Stromal cell of bone marrow (primary cell): ENCODE data around the gene ROCK2.
"Not testable (repeated sequence)": the region's sequence is repeated elsewhere in the genome, so short reads cannot be mapped to it uniquely, and the experiment has no call there.

ENCODE experiments used
- DNase-seq: peaks from one replicate; pipeline ENCODE4 v3.0.0-alpha.2; 2012; ENCODE audit warnings: low read depth

ROCK2 gene

DNA sequence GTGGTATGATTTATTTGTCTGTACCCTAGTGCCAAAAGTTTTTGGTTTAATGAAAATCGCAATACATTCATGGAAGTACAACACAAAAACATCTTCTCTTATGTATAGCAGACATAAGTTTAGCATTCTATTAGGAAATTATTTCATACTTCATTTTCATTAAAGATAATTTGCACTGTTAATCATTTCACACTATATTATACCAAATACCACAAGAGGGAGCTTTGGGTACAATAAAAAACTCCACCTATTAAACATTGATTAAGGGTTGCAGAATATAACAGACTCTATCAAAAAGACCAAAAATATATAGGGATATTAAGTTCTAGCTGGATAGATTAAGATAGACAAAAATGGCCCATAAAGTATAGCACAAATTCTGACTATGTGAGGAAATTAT is 110.1 kb downstream of the ROCK2 start:
- no peak for DNase-seq

DNA sequence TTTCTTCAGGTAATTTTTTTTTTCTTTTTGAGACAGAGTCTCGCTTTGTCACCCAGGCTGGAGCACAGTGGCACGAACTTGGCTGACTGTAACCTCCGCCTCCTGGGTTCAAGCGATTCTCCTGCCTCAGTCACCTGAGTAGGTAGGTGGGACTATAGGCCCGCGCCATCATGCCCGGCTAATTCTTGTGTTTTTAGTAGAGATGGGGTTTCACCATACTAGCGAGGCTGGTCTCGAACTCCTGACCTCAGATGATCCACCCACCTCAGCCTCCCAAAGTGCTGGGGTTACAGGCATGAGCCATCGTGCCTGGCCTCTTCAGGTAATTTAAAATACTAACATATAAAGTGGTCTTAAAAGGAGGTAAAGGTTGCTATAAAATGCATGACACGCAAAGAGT is 113.2 kb downstream of the ROCK2 start:
- DNase-seq: not testable (repeated sequence)

DNA sequence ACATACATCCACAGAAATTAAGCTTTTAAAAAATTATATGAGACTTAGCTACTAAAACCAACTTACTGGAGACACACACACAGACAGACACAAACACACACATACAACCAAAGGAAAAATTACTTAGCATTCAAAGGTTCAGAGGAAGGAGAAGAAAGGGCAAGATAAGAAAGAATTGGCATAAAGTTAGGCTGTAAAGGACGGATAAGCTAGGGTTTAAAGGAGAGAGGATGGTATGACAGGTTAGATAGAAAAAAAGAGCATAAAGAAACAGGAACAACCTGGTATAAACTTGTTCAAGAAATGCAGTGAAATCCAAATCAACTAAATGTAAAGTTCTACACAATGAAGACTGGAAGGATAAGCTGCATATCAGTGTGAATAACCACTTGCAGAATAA is 115.7 kb downstream of the ROCK2 start:
- no peak for DNase-seq

DNA sequence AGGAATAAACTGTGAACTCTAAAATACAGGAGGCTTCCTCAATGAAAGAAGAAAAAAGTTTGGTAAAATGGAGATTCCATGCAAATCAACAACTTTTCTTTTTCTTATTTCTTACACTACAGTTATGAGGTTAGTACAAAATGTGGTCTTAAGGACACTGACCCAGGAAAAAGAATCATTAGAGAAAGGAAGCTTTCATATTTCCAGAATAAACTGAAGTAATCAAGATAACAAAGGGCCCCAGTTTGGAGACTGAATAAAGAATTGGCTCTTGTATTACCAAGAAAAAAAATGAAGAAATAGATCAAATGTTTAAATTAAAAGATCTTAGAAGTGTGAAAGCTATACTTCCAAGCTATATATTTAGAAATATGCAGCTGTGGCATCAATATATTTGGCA is 116.8 kb downstream of the ROCK2 start:
- DNase-seq: no peak

DNA sequence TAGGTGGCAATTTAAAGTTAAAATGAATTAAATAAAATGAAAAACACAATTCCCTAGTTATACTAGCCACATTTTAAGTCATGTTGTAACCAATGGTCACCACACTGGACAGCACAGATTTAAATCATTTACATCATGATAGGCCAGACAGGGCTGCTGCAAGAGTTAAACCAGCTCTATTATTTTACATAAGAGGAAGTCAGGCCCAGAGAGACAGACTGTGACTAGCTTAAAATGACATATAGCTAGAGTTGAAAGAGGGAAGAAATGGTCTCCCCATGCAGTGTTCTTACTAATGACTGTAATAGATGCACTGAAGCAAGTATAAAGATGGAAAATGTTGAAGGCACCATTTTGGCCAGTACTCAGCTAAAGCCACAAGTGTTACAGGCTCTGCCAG is 119.5 kb downstream of the ROCK2 start:
- DNase-seq: no peak

DNA sequence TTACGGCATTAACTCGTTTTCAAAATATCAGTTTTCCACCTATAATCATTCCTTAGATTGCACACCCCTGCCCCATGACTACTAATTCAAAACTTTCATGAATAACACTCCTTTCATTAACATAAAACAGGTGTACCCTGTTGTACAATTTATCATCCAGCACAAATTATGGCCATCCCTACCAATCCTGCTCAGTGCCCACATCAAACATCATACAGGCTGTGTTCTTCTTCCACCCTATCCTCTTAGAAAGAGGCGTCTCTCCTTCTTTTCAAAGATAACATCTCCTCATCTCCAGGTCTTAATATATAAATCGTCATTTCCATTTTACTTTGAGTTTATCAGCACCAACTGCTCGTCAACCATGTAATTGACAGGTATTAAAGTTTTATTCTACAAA is 121.6 kb downstream of the ROCK2 start:
- DNase-seq: no peak

DNA sequence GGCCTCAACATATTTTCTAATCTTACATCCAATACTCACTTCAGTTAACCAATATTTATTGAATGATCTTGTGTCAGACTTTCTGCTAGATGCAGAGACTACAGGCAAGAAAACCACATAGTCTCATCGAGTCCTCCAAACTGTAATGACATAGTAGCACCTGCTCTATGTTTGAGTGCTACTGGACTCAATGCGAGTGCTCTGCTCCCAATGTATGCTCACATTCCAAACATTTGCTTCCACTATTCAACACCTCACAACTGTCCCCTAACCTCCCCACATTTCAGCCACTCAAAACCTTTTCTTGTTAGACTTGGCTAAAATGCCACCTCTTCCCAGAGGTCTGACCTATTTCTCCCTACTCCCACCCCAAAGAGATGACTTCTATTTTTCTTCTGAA is 124.0 kb downstream of the ROCK2 start:
- no peak for DNase-seq

DNA sequence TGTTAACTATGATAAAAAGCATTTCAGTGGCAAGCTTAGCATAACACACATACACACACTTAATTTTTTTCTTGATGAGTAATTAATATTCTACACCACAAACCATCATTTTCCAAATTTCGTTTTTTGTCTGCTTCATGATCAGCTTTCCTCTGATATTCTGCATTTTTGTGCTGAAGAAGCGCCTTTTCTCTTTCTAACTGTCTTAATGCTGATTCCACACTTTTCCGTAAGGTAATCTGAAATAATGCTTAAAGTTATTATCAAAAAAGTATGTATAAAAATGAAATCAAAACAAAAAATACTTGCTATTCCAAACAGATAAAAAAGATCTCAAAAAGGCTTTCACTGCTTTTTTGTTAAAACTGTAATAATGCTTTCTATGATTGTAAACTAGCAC is 129.0 kb downstream of the ROCK2 start:
- no peak for DNase-seq

DNA sequence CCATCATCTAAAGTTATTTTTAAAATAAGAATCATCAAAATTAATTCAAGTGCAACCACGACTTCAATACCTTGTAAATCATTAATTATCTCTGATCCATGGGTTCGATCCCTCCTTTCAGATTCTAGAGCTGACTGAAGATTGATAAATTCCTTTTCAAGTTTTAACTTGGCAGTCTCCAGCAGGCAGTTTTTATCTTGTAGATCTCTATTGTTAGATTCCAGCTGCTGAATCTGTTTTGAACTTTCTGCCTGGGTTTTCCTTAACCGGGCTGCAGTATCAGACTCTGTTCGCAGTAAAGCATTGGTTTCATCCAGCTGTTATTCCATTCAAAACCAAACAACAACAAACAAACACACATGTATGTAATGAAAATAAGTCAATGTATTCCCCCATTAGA is 129.7 kb downstream of the ROCK2 start:
- DNase-seq: no peak

DNA sequence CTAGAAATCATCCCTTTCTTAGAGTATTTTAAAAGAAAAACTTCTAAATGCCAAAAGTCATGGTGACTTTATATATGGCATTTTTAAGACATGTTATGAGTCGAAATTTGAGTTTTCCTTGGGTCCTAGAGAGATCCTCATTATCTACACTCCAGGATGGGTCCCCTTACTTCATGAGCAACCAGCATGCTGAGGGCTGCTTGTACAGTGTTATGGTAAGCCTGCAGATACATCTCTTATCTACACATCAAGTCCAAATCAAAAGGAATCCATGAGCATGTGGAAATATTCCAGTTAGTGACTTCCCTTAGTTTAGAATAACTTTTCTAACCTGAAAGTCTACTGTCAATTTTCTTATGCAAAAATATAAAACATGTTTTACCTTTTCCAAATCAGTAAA is 130.5 kb downstream of the ROCK2 start:
- DNase-seq: no peak

DNA sequence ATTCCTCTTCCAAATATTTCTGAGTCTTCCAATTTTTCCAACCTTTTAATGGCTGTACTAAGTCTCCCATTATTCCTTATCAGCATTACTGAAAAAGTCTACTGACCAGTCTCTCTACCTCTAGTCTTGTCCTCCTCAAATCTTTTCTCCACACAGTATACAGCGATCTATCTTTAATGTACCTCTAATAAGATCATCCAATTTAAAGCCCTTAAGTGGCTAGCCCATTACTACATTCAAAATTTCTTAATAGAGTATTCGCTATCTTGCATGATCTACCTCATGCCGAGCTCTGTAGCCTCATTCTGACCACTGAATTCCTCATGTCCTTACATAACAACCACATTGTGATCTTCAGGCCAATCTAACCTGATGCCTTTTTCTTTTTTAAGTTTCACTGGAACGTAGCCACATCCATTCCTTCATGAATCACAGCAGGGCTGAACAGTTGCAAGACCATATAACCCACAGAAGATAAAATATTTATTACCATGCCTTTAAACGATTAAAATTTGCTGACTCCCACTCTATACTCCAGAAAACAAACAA is 131.3 kb downstream of the ROCK2 start:
- peak; percentile 22 for DNase-seq

DNA sequence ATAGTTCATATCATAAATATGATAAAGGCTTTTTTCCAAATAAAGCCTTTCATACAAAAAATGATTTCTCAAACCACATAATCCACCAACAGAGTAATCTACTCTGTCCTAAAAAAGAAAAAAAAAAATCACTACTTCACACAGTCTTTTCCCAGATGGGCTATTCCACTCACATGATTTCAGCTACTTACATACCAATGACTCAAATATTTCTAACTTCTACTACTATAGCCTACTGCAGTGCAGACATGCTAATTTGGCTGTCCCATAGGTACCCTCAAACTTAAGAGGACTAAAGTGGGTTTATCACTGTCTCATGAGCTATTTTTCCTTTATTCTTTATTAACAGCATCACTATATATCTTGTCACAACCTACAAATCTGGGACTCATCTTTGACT is 131.8 kb downstream of the ROCK2 start:
- no peak for DNase-seq

DNA sequence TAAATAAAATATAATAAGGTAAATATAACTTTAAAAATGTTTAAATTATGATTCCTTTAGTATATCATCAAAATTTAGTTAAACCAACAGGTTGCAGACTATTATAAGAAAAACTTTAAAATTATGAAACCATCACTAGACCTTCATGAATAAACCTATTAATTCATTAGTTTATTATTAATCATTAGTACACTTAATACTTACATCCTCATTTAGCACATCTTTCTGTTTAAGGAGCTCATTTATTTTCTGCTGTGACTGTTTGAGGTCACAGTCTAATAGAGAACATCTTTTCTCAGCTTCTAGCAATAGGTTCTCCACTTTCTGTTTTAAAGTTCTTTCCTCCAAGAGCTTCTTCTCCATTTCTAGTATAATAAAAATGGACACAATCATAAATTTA is 136.4 kb downstream of the ROCK2 start:
- DNase-seq: no peak

DNA sequence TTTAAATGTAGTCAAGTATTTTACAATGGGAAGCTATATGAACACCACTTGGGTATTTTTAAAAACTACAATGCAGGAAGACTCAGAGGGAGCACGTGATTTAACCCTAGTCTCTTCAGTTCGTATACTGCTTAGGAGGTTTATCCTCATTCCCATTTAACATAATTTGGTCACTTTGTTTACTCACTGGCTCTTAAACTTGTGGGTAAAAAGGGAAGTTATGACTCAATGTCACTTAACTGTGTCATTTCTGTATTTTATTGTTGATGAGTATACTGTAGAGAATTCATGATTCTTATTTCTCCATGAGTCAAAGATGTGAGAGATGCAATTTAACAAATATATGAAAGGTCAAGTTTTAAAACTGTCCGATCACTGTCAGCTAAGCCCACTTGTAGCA is 141.0 kb downstream of the ROCK2 start:
- DNase-seq: peak; percentile 60

DNA sequence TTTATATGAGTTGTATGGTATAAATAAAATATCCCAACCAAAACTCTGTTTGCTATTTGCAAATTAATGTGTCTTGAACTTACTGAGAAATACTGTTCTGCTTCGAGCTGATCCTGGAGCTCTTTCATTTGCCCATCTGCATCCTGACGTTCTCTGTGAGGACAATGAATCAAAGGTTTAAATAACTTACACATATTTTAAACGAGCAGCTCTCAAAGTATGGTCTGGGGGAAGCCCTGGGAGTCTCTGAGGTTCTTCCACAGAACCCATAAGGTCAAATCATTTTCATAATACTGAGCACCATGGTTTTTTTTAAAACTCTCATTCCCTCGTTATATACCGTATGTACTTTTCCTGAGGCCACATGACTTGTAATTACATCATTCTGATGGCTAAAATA is 142.5 kb downstream of the ROCK2 start:
- no peak for DNase-seq

DNA sequence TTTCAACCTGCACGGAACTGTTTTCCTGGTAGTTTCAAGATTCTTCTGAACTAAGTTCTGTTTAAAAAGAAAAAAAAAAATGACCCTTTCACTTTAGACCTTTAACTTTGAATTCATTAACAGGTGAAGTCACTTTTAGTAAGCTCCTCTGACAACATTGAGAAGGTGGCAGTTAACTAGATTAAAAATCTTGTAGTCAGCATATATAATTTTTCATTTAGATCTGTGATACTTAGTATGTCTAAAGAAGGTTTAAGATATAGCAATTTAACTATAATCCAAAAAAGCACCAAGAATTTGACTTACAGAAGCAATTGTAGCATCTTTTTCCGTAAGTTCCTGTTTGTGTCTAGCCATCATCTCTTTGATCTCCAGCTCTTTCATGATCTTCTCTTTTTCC is 143.8 kb downstream of the ROCK2 start:
- no peak for DNase-seq

DNA sequence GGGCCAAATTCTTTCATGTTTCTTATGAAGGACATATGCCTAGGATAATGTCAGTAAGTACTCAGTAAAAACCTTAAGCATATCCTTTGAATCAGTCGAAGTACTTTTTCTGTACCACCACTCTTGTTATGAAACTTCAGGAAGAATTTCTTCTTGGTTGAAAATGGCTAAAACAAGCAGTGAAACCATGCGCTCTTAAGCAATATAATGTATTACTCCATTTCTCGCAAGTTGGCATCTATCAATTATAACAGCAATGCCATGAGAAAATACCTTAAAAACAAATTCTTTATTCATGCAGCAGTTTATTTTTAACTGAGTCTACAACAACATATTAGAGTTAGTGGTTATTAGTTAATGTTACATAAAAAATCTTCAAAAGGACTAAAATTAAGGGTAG is 148.2 kb downstream of the ROCK2 start:
- no peak for DNase-seq

DNA sequence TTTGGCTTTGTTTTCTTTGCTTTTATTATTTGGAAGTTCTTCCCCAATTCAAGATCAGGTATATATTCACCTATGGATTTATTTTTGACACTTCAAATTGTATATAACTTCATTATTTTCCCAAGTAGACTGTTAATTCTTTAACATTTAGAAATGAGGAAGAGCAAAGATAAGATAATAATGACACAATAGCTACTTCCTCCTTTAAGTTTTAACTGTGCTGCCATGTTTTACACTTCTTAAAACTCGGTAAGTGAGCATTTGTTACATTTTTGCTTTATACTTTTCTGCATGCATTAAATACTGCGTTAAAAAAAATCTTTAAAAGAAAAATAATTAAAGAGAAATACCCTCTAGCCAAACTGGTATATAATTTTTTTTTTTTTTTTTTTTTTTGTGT is 156.7 kb downstream of the ROCK2 start:
- no peak for DNase-seq

DNA sequence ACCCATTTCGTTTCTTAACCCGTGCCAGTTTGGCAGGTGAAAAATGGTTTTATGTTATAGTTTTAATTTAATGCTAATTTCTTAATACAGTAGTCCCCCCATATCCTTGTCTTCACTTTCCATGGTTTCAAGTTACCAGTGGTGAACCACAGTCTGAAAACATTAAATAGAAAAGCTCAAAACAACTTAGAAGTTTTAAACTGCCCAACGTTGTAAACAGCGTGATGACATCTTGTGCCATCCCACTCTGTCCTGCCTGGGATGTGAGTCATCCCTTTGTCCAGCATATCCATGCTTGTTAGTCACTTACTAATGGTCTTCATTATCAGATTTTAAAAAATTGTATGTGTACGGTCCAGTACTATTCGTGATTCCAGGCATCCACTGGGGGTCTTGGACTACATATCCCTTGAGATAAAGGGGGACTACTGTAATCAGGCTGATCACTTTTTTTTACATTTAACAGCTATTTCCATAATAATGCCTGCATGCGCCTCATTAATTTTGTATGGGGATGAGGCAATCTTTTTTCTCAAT is 157.3 kb downstream of the ROCK2 start:
- DNase-seq: peak; percentile 41

DNA sequence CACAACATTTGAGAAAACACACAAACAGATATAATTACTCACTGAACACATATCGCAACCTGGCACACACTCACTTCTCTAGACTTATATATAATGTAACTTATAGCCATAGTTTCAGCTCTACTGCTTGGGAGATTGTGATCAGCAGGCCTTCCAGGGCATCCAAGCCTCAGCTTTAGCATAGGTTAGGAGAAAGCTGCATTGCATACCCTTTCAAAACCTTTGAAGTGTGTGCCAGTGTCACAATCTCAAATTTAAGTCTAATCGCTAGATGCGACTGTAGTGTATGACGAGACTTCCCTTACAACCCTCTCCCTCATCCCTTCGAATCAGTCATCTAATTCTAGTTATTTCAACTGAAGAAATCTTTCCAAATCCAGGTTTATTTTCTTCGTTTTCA is 158.3 kb downstream of the ROCK2 start:
- DNase-seq: no peak

DNA sequence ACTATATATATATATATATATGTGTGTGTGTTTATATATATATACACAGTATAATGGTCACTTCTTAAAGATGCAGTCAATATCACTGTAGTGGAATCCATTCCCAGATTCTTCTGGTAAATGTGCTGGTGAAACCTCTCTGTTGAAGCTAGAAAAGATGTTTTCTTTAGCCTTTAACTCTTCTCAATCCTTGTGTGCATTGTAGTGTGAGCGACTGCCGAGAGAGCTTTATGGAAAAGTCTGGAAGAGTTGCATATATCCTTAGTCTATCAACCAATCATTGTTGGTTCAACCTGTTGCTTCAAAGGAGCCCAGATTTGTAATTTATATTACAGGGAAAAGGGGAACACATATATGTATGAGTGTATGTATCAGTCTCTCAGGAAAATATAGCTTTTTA is 161.5 kb downstream of the ROCK2 start:
- no peak for DNase-seq

DNA sequence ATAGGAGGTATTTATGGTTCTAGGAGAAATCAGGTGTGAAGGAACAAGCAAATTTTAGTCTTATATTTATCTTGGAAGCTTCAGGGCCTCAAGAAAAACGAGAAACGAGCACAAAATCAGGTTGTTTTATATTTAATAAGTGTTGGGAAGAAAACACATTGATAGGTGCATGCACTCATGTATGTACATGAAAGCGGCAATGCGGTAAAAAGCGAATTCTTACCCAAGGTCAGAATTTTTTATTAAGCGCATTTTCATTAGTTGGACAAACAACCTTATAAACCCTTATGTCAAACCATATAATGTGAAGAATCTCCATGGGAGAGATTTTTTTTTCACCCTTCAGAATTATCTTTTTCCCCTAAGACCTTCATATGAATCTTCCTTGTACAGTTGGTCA is 163.8 kb downstream of the ROCK2 start:
- no peak for DNase-seq

DNA sequence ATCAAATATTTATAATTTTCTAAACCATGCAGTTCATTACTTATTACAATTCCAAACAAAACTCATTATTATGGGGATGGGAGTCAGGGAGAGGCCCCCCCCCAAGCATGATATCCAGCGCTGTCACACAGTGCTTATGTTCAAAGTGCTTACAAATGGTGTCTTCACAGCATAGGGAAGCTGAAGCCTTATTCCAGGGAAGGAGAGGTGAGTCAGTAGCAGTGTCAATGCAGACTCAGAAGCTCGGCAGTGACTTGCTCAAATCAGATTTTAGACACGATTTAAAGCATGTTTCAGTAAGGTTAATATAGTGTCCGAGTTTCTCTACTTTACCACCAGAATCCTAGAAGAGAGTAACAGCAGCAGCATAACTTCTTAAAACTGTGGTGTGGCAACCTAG is 164.5 kb downstream of the ROCK2 start:
- no peak for DNase-seq

DNA sequence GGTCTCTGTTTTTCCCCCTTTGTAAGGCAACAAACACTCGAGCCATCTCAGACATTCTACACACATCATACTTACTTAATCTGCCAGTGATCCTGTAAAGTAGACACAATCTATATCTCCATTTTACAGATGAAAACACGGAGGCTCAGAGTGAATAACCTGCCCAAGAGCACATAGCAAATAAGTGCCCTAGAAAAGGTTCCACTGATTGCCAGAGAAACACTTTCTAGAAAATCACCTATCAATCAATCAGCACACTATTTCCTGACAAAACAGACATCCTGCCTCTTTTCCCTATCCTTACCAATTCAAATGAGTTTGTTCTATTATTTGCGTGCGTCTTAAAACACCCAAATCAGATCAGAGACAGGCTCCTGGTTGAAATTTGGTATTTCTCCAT is 165.2 kb downstream of the ROCK2 start:
- DNase-seq: no peak
